Measurements from ENCODE around the gene HOXA11. TPM values are rescaled to one million over a fixed set of nuclear protein-coding genes. Genes with fewer than 3 reads are reported as not detected.

The HOXA11 gene
- polyA plus RNA-seq, 4 donors, result 29.6 to 48.7 (median 43.5) TPM

- no peak for DNase-seq (ENCODE audit: low read depth in 4 of 4, low spot score in 2 of 4)
Measured at GRCh38 chr7:27207348-27207985, 22.4 kb upstream of the HOXA11 start.

- DNase-seq (ENCODE audit: low read depth in 4 of 4, low spot score in 2 of 4), result peak in 1 of 4 donors; percentile 24
Measured at GRCh38 chr7:27205325-27206280, 20.6 kb upstream of the HOXA11 start.

DNA sequence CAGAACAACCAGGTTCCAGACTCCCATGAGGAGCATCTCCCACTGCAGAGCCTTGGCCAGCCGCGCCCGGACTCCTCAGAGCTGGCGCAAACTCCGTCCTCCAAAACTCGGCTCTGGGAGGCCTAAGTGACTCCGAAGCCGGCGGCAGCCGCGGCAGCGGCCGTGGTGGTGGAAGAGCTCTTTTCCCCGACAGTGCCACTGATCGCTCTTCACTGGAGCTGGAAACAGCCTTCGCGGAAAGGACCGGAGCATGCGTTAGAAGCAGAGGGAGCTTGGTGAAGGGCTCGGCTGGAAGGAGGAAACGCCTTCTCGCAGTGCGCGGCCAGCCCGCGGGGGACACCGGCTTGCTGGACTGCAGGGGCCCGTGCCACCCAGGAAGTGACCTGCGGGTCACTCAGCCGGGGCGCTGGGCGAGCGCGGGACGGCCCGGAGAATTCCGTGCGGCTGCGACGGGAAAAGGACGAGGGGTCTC is 19.9 kb upstream of the HOXA11 start:
- peak in 1 of 4 donors; percentile 23 for DNase-seq (ENCODE audit: low read depth in 4 of 4, low spot score in 2 of 4)

DNA sequence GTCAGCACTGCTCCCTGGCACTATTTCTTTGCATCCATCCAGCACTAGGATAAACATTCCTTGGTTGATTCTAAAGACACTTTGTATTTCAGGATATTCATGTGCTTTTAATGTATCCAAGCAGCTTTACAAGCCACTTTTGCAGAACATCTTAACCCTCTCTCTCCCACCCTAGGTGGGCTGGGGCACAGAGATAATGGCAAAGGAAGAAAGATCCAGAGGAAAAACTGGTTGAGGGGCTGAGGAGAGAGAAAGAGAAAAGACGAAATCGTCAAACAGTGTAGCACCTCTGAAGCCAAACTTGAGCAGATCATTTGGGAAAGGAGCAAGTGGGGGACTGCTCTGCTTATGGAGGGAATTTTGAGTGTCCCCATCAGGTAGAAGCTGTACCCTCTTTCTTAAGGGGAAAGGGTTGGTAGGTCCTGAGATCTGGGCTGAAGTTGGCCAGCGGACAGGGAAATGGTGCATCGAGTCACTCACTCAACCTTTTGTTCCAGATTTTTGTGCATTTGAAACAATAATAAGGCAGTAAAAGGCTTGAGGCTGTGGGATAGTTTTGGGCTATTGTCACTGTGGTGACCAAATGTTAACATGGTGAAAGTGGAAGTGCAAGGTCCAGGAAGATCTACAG is 19.0 kb upstream of the HOXA11 start:
- no peak for DNase-seq (ENCODE audit: low read depth in 4 of 4, low spot score in 2 of 4)

DNA sequence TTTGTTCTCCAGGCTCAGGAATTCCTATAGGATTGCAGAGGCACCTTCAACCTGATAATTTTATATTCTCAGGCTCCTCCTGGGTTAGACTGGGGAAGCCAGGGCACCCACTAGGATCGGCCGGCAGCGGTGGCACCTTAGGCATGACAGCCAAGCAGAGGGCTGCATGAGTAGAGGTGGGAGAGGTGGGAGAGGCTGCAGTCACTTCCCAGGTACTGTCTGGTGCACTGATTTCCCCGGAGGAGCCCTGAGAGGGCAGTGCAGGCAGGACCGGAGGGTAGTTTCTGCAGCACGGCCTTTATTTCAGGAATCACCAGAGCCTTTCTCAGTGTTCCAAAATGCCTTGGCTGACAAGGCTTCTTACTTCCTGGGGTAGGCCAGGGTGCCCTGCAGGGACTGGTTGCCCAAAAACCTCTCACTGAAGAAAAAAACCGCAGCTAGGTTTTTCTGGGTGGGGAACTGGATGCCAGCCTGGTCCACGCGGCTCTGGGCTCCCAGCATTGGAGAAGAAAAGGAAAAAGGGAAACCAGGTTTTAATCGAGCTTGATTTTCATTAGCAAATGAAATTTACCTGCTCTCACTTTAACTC is 18.4 kb upstream of the HOXA11 start:
- DNase-seq (ENCODE audit: low read depth in 4 of 4, low spot score in 2 of 4), result no peak

DNA sequence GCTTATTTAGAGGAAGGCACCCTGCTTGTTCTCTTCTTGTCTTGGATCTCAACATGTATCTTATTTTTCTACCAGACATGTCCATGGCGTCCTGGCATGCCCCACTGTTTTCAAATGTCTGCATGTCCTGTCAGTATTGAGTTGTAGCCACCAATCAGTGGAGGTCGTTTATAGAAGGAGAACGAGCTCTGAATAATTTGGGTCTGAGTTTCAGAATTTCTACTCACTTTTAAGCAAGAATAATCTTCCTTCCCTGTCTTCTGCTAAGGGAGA is 17.8 kb upstream of the HOXA11 start:
- no peak for DNase-seq (ENCODE audit: low read depth in 4 of 4, low spot score in 2 of 4)

DNA sequence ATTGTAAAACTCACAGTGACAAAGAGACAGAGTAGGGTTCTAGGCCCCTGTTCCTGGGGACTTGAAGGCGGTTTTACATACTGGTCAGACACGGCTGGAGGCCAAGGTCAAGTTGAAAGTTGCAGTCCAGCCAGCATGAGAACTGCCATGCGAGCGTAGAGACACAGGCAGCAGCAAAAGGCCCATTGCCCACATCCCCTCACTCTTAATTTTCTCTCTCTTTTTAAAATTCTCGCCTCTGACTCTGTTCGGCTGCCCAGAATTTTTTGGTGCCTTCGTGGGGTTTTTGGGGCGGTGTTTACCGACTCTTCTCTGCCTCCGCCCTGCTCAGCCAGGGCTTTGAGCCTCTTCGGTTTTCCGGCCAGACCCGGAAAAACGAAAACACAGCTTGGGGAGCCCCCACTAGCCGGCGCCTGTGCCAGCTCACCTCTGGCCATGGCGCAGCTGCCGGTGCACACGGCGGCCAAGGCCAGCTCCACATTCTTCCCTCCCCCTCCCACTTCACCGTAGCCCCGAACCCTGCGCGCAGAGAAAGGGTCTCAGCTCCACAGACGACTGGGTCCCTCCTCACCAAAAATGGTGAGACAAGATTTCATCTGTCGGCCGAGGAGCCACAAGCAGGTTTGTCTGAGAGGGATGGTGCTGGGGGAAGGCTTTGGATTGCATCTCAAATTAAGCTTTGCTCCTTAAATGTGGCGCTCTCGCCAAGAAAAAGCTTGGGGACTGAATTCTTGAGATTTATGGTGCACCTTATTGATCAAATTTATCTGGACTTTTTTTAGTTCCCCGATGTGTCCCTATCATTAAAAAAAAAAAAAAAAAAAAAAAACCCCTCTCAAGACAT is 17.2 kb upstream of the HOXA11 start:
- peak in 1 of 4 donors; percentile 32 for DNase-seq (ENCODE audit: low read depth in 4 of 4, low spot score in 2 of 4)

DNA sequence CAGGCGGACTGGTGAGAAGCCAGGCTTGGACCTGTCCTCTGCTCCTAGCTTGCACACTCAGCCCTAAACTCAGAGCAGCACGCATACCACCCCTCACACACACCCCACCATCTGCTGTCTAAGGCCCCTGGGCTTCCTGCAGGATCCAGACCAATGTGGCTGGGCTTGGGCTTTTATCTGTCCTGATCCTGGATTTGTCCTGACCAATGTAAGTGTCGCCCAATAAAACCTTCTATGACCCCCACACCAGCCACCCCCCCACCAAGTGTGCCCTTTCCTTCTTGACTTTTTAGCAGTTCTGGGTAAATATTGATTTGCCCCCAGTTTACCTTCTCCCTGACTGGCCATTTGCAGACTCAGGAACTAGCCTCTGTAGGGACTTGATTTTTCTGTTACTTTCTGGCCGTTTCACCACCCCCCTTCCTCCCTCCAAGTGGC is 16.6 kb upstream of the HOXA11 start:
- DNase-seq (ENCODE audit: low read depth in 4 of 4, low spot score in 2 of 4), result no peak

- DNase-seq (ENCODE audit: low read depth in 4 of 4, low spot score in 2 of 4), result no peak
Measured at GRCh38 chr7:27200761-27201579, 15.9 kb upstream of the HOXA11 start.

GRCh38 chr7:27199849-27200760 is 15.1 kb upstream of the HOXA11 start, which contains the start of gene HOXA13:
Gene HOXA13 (minus strand): TSS chr7:27200091. CDS start chr7:27200077, 14 bp downstream.
- DNase-seq (ENCODE audit: low read depth in 4 of 4, low spot score in 2 of 4), result peak in 1 of 4 donors; percentile 26

GRCh38 chr7:27198871-27199801 is 14.1 kb upstream of the HOXA11 start:
- peak in 1 of 4 donors; percentile 21 for DNase-seq (ENCODE audit: low read depth in 4 of 4, low spot score in 2 of 4)

GRCh38 chr7:27198138-27198841 is 13.3 kb upstream of the HOXA11 start:
- peak in 1 of 4 donors; percentile 28 for DNase-seq (ENCODE audit: low read depth in 4 of 4, low spot score in 2 of 4)

DNA sequence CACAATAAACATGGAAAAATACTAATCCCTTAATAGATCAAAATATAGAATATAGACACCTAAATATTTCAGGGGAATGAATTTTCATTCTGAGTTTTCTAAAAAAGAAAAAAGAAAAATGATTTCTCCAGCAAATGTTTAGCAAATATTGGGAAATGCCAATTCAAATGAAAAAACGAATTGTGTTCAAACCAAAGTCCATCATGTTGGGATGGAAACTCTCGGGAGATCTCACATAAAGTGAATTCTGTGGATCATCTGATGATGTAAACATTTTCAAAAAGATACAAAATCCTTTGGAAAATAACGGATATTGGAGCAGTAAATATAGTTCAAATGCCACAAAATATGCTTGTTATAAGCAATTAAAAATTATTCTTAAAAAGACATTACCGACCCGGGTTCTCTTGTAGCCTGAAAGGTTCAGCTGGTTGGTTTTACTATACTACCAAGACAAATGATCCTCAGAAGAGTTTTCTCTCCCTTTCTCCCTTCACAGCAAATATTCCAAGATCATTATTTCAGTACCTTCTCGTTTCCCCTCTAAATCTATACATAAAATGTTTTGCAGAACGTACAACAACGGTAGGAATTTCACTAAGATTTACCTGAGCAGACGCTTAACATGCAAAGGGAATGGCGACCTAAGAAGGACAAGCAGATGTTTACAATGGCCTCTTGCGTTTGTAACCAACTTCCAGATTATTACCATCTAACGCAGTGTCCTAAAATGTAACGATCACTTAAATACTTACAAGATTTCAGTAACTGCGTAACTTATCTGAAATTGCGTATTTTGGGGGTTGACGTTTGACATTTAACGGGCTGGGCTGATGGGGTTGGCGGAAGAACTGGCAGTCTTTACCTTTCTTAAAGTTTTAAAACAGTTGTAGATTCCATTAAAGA is 12.4 kb upstream of the HOXA11 start:
- peak in 1 of 4 donors; percentile 38 for DNase-seq (ENCODE audit: low read depth in 4 of 4, low spot score in 2 of 4)

DNA sequence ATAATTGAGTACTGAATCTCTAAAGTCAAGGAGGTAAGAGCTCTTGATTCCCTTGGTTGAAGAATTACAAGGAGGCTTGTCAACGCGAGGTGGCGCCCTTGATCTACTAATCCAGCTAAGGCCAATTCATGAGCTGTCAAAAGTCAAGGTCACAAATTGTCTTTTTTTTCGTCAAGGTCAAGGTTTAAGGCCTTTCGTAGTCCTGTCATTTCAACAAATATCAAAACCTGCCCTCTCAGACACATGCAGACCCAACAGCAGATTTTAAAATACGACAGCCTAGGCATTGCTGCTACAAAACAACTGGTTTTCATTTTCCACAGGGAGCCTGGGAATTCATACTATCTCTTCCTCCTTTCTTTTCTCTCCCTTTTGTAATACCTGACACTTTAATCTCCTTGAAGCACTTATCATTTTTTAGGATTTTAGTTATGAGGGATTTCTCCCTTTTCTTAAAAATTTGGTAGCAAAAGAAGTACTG is 11.3 kb upstream of the HOXA11 start:
- DNase-seq (ENCODE audit: low read depth in 4 of 4, low spot score in 2 of 4), result peak in 1 of 4 donors; percentile 82
